AG09319 (cell line): ENCODE measurements around the gene TNS4.

Source experiments
- DNase-seq: peaks from one replicate; pipeline ENCODE4 v3.0.0-alpha.2; 2010; ENCODE audit warnings: low read depth; ENCODE audit errors: extremely low read depth
- CTCF ChIP-seq: IDR thresholded peaks from 2 replicates; pipeline ENCODE4 v1.5.1; 2011; ENCODE audit warnings: low read depth, mild to moderate bottlenecking, inconsistent platforms, low read length, moderate library complexity

The TNS4 gene

GRCh38 chr17:40533896-40534295 is 32.5 kb upstream of the TNS4 start:
- TF ChIP-seq CTCF, result no peak
- DNase-seq, result no peak

- no peak for DNase-seq
- no peak for TF ChIP-seq CTCF
Measured at GRCh38 chr17:40532520-40533253, 31.3 kb upstream of the TNS4 start.

- TF ChIP-seq CTCF, result no peak
- no peak for DNase-seq
Measured at GRCh38 chr17:40531051-40531991, 29.9 kb upstream of the TNS4 start.

- no peak for DNase-seq
- TF ChIP-seq CTCF, result no peak
Measured at GRCh38 chr17:40530531-40530994, 29.1 kb upstream of the TNS4 start.

GRCh38 chr17:40529991-40530390 is 28.6 kb upstream of the TNS4 start:
- no peak for DNase-seq
- no peak for TF ChIP-seq CTCF

- no peak for DNase-seq
- TF ChIP-seq CTCF, result no peak
Measured at GRCh38 chr17:40528692-40529417, 27.4 kb upstream of the TNS4 start.
